ENCODE measurements around the gene NPW. TPM values are rescaled to one million over a fixed set of nuclear protein-coding genes. Genes with fewer than 3 reads are reported as not detected.

NPW gene
- total and polyA plus RNA-seq, 2 donors (not counting 3 experiments of a cell fraction or from before 2014, with no cell fraction given): 0.84 to 3.3 TPM

DNA sequence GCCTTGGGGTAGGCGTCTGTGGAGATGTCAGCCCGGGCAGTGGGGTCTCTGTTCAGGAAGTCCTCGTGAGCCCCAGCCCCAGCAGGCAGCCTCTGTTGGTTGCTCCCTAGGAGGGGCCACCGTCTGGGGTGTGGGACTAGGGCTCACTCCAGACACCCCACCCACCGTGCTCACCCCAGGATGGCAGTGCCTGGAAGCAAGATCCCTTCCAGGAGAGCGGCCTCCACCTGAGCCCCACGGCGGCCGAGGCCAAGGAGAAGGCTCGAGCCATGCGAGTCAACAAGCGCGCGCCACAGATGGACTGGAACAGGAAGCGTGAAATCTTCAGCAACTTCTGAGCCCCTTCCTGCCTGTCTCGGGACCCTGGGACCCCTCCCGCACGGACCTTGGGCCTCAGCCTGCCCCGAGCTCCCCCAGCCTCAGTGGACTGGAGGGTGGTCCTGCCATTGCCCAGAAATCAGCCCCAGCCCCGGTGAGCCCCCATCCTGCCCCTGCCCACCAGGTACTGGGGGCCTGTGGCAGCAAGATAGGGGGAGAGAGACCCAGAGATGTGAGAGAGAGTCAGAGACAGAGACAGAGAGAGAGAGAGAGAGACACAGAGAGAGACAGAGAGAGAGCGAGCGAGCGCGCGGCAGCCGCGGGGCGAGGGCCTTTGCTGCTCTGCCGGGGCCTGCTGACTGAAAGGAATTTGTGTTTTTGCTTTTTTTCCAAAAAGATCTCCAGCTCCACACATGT lies 18.2 kb downstream of the NPW start:
- no peak for DNase-seq (ENCODE audit: low read depth, low spot score)
- Histone ChIP-seq H3K4me3 (replicated peaks in 1 of 3; ENCODE audit: insufficient read depth in 1 of 3, low read depth in 1 of 3, low read length in 3 of 3) (no peak overlapping the region), H2AFZ (ENCODE audit: low read depth, low read length) (no peak overlapping the region), H3K79me2 (ENCODE audit: control insufficient read depth, insufficient read depth, low read length) (peaks cover 10% of the 10 kb centered on the region), H3K4me2 (ENCODE audit: insufficient read depth, low read length) (no peak overlapping the region), H3K36me3 (ENCODE audit: control insufficient read depth in 2 of 2, extremely low read depth in 1 of 2, insufficient read depth in 2 of 2, low read length in 2 of 2) (peaks cover 0 to 10% of the 10 kb centered on the region in 2 experiments), H3K27ac (ENCODE audit: insufficient read depth, low read depth, low read length) (no peak overlapping the region), H3K27me3 (ENCODE audit: control insufficient read depth in 2 of 2, insufficient read depth in 2 of 2, low read length in 2 of 2) (no peaks in the 10 kb centered on the region), H3K9me3 (replicated peaks; ENCODE audit: control insufficient read depth, insufficient read depth, low read length) (no peaks in the 10 kb centered on the region), H3K9ac (replicated peaks; ENCODE audit: extremely low read depth, insufficient read depth, low read length) (no peak overlapping the region), H3K9me1 (replicated peaks; ENCODE audit: control insufficient read depth, extremely low read depth, insufficient read depth, low read length) (no peaks in the 10 kb centered on the region), H4K20me1 (replicated peaks; ENCODE audit: control insufficient read depth, extremely low read depth, insufficient read depth, low read length) (no peaks in the 10 kb centered on the region), H3K4me1 (ENCODE audit: control insufficient read depth, extremely low read depth, insufficient read depth, low read length) (peaks cover 33% of the 10 kb centered on the region)
- no peak for TF ChIP-seq POLR2AphosphoS5 (IDR thresholded peaks at IDR 0.05; ENCODE audit: insufficient read depth, low read depth, low read length)
- TF ChIP-seq EZH2 (IDR thresholded peaks at IDR 0.05; ENCODE audit: borderline replicate concordance, low read depth, low read length, severe bottlenecking): no peak
- TF ChIP-seq FOS (IDR thresholded peaks at IDR 0.05; ENCODE audit: borderline replicate concordance, insufficient read depth, low read length): no peak
- TF ChIP-seq MYC (IDR thresholded peaks at IDR 0.05; ENCODE audit: low read depth, low read length): no peak
- no peak for TF ChIP-seq CTCF (IDR thresholded peaks at IDR 0.05; ENCODE audit: extremely low read depth in 1 of 2, insufficient read depth in 1 of 2, low read depth in 1 of 2, low read length in 2 of 2)
- no peak for TF ChIP-seq POLR2A (IDR thresholded peaks at IDR 0.05; ENCODE audit: low read depth, low read length)
- TF ChIP-seq GATA2 (IDR thresholded peaks at IDR 0.05; ENCODE audit: insufficient read depth, insufficient read length, low read depth, low read length): no peak
- no peak for TF ChIP-seq MAX (IDR thresholded peaks at IDR 0.05; ENCODE audit: insufficient read depth, insufficient read length)
- no peak for TF ChIP-seq JUN (IDR thresholded peaks at IDR 0.05; ENCODE audit: borderline replicate concordance, insufficient read depth, insufficient read length, low read depth)
- BruUV-seq (replicated peaks): TSS peak; percentile 57
- ChIA-PET POLR2A (no interaction called here), CTCF (interaction anchor here (0.7 kb wide), 1 partner anchor 15 kb away, joined by 3 read pairs; no protein-coding TSS in a partner anchor)
- peak; percentile 54 for FAIRE-seq
- intact Hi-C loops (cut with micrococcal nuclease): no loop called here
- dilution Hi-C loops (cut with MboI; ENCODE audit: extremely low pct_ligation_motif_present, low sequenced_read_pairs): loop anchor here (25.0 kb wide), 1 partner anchor 124 kb away; the partner anchor contains the start of gene TRAF7
